ENCODE measurements around the gene TRAF5.

The TRAF5 gene

DNA sequence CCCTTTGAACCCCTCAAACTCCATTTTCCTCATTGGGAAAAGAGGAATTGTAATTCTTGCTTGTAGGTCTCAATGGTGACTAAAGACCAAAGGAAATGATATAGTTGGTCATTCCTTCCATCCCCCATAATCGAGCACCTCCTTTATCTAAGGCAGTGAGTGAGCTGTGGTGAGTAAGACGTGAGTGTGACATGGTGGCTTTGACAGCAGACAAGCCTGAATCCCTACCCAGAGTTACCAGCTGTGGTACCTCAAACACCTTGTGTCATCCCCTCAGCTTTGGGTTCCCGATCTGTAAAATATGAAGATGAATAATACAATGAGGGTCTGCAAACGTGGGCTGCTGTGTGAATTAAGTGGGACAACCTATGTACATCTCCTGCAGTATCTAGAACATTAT is 8.4 kb downstream of the TRAF5 start:
- peak overlapping the region; percentile 66 for H3K4me3 ChIP-seq (ENCODE audit: low read length, poor library complexity, severe bottlenecking)
- no peaks in the 10 kb centered on the region for H3K9me2 ChIP-seq (replicated peaks; ENCODE audit: low read depth, low read length)
- no peaks in the 10 kb centered on the region for H3K9me3 ChIP-seq (ENCODE audit: insufficient read depth, low read depth, low read length)
- H2AFZ ChIP-seq (ENCODE audit: low read length), result no peak overlapping the region
- H3K9ac ChIP-seq (ENCODE audit: low read depth, low read length, poor library complexity, severe bottlenecking), result peak overlapping the region; percentile 59
- no peaks in the 10 kb centered on the region for H3K27me3 ChIP-seq (ENCODE audit: insufficient read depth, low read length, poor library complexity, severe bottlenecking)
- TF ChIP-seq EZH2phosphoT487 (IDR thresholded peaks at IDR 0.05; ENCODE audit: borderline replicate concordance) (no peak), CTCF (conservative IDR thresholded peaks at IDR 0.05; ENCODE audit: low read length) (no peak)
- peaks cover 80% of the 10 kb centered on the region for H4K20me1 ChIP-seq (ENCODE audit: insufficient read depth, low read length, poor library complexity, severe bottlenecking)
- H3K36me3 ChIP-seq (ENCODE audit: insufficient read depth, low read length), result peaks cover 7% of the 10 kb centered on the region; the same call in 1 of the 2 replicates
- 0 out of 2 replicates have a peak, but pooled peaks cover 4% of the 10 kb centered on the region for H3F3A ChIP-seq (ENCODE audit: low read depth)
- H3K79me2 ChIP-seq (ENCODE audit: insufficient read depth, low read length), result peaks cover 100% of the 10 kb centered on the region
- peaks cover 93% of the 10 kb centered on the region for H3K4me1 ChIP-seq (ENCODE audit: insufficient read depth, low read length, poor library complexity, severe bottlenecking)
- peak overlapping the region; percentile 90 for H3K4me2 ChIP-seq (ENCODE audit: low read depth, low read length, poor library complexity, severe bottlenecking)

GRCh38 chr1:211335522-211336157 is 9.0 kb downstream of the TRAF5 start:
- Histone ChIP-seq H2AFZ (ENCODE audit: low read length) (no peak overlapping the region), H3K9me2 (replicated peaks; ENCODE audit: low read depth, low read length) (no peaks in the 10 kb centered on the region), H3K4me1 (ENCODE audit: insufficient read depth, low read length, poor library complexity, severe bottlenecking) (peaks cover 87% of the 10 kb centered on the region), H3K4me3 (ENCODE audit: low read length, poor library complexity, severe bottlenecking) (peak overlapping the region; percentile 66), H3F3A (ENCODE audit: low read depth) (0 out of 2 replicates have a peak, but pooled peaks cover 4% of the 10 kb centered on the region), H4K20me1 (ENCODE audit: insufficient read depth, low read length, poor library complexity, severe bottlenecking) (peaks cover 77% of the 10 kb centered on the region), H3K9me3 (ENCODE audit: insufficient read depth, low read depth, low read length) (no peaks in the 10 kb centered on the region), H3K9ac (ENCODE audit: low read depth, low read length, poor library complexity, severe bottlenecking) (peak overlapping the region; percentile 59), H3K4me2 (ENCODE audit: low read depth, low read length, poor library complexity, severe bottlenecking) (peak overlapping the region; percentile 90), H3K27me3 (ENCODE audit: insufficient read depth, low read length, poor library complexity, severe bottlenecking) (no peaks in the 10 kb centered on the region), H3K79me2 (ENCODE audit: insufficient read depth, low read length) (peaks cover 100% of the 10 kb centered on the region), H3K36me3 (ENCODE audit: insufficient read depth, low read length) (peaks cover 7% of the 10 kb centered on the region; the same call in 1 of the 2 replicates)
- no peak for TF ChIP-seq CTCF (conservative IDR thresholded peaks at IDR 0.05; ENCODE audit: low read length)
- no peak for TF ChIP-seq EZH2phosphoT487 (IDR thresholded peaks at IDR 0.05; ENCODE audit: borderline replicate concordance)

DNA sequence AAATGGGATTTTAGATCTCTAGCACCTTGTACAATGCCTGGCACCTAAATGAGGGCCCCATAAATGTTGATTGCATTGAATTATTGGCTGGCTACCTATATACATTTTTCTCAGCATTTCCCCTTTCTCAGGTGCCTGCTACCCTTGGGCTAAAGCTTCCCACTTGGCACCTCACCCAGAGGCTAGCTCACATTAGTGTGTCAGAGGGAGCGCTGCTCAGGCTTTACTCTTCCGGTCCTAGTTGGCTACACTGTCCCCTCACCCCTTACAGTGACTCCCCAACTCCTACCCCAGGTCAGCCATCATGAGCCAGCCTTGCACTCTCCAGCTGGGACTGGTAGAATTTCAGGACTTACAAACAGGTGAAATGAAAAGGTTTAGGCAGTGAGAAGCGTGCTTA is 9.5 kb downstream of the TRAF5 start:
- Histone ChIP-seq H3K9me2 (replicated peaks; ENCODE audit: low read depth, low read length) (no peaks in the 10 kb centered on the region), H3K4me1 (ENCODE audit: insufficient read depth, low read length, poor library complexity, severe bottlenecking) (peaks cover 82% of the 10 kb centered on the region), H3K27me3 (ENCODE audit: insufficient read depth, low read length, poor library complexity, severe bottlenecking) (no peaks in the 10 kb centered on the region), H3K9me3 (ENCODE audit: insufficient read depth, low read depth, low read length) (no peaks in the 10 kb centered on the region), H3K36me3 (ENCODE audit: insufficient read depth, low read length) (peaks cover 10% of the 10 kb centered on the region; the same call in 1 of the 2 replicates), H3K9ac (ENCODE audit: low read depth, low read length, poor library complexity, severe bottlenecking) (peak overlapping the region; percentile 59), H2AFZ (ENCODE audit: low read length) (no peak overlapping the region), H3F3A (ENCODE audit: low read depth) (0 out of 2 replicates have a peak, but pooled peaks cover 4% of the 10 kb centered on the region), H3K79me2 (ENCODE audit: insufficient read depth, low read length) (peaks cover 100% of the 10 kb centered on the region), H3K4me2 (ENCODE audit: low read depth, low read length, poor library complexity, severe bottlenecking) (peak overlapping the region; percentile 90), H4K20me1 (ENCODE audit: insufficient read depth, low read length, poor library complexity, severe bottlenecking) (peaks cover 77% of the 10 kb centered on the region), H3K4me3 (ENCODE audit: low read length, poor library complexity, severe bottlenecking) (peak overlapping the region; percentile 66)
- no peak for TF ChIP-seq EZH2phosphoT487 (IDR thresholded peaks at IDR 0.05; ENCODE audit: borderline replicate concordance)
- no peak for TF ChIP-seq CTCF (conservative IDR thresholded peaks at IDR 0.05; ENCODE audit: low read length)
